NOMO-1 treated with dmso at 0.1 percent for 144 hours (cell line): ENCODE results near the gene ACTRT2.

ENCODE experiments used
- DNase-seq: peaks from one replicate; lab custom pipeline; 2025; ENCODE audit not compliant: unreplicated experiment; lab: John Stamatoyannopoulos, UW

ACTRT2 gene

GRCh38 chr1:3002349-3003038 lies 18.8 kb upstream of the ACTRT2 start:
- DNase-seq: no peak

- no peak for DNase-seq
Observed at GRCh38 chr1:3003039-3003940, 18.0 kb upstream of the ACTRT2 start.

GRCh38 chr1:3003941-3004270 lies 17.4 kb upstream of the ACTRT2 start:
- no peak for DNase-seq

GRCh38 chr1:3004285-3005205 lies 16.7 kb upstream of the ACTRT2 start:
- no peak for DNase-seq

- no peak for DNase-seq
Observed at GRCh38 chr1:3005771-3006170, 15.5 kb upstream of the ACTRT2 start.

GRCh38 chr1:3007298-3008147 lies 13.7 kb upstream of the ACTRT2 start:
- no peak for DNase-seq

- no peak for DNase-seq
Observed at GRCh38 chr1:3009021-3009420, 12.2 kb upstream of the ACTRT2 start.

- DNase-seq: no peak
Observed at GRCh38 chr1:3009556-3009955, 11.7 kb upstream of the ACTRT2 start.

GRCh38 chr1:3011127-3011526 lies 10.1 kb upstream of the ACTRT2 start:
- DNase-seq: no peak

- no peak for DNase-seq
Observed at GRCh38 chr1:3011631-3012455, 9.4 kb upstream of the ACTRT2 start.

- no peak for DNase-seq
Observed at GRCh38 chr1:3012456-3013291, 8.6 kb upstream of the ACTRT2 start.

GRCh38 chr1:3013371-3014049 lies 7.8 kb upstream of the ACTRT2 start:
- no peak for DNase-seq

GRCh38 chr1:3014050-3014440 lies 7.2 kb upstream of the ACTRT2 start:
- DNase-seq: no peak

- no peak for DNase-seq
Observed at GRCh38 chr1:3014443-3015268, 6.6 kb upstream of the ACTRT2 start.

- no peak for DNase-seq
Observed at GRCh38 chr1:3015269-3015635, 6.0 kb upstream of the ACTRT2 start.

GRCh38 chr1:3015744-3016143 lies 5.5 kb upstream of the ACTRT2 start:
- DNase-seq: no peak

GRCh38 chr1:3016641-3017439 lies 4.4 kb upstream of the ACTRT2 start:
- DNase-seq: no peak
